Stimulated activated CD8-positive, alpha-beta memory T cell treated with anti-CD3 and anti-CD28 coated beads, Interleukin-7, amount 100 ng/mL, for 48 hours (primary cell): ENCODE measurements around the gene EYA3.

Experiments used
- DNase-seq, 2 donors: peaks; one replicate each; pipeline ENCODE4 v3.0.0-alpha.2; 2020; ENCODE audit warnings: low read depth in 1 of 2; ENCODE audit errors: extremely low read depth in 1 of 2

The EYA3 gene

DNA sequence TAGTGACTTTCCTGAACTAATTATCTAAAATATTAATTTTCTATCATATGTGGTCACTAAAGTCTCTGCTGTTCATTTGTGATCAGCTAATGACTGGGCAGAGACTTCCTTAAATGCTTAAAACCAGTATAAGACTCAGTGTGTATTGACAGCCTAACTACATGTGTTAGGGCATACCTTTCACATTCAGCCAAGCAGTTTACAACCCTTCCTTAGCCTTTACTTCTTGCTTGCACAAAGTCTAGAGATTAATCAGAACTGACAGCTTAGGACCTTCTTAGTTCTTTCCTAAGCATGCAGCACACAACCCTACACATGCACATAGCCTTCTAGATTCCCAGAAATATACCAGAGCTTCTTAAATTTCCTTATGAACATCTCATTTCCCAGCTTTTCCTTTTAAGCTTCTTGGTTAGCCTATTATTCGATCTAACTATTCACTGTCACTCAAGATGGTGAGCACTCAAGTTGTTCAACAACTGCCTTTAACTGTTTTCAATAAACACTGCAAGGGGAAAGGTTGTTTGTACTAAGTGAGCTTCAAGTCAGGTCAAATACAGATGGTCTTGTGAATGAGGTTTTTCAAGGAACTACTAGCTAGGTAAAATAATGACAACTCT, 13.4 kb downstream of the EYA3 start:
- DNase-seq, result no peak

GRCh38 chr1:28073867-28074266, 14.5 kb downstream of the EYA3 start:
- no peak for DNase-seq

DNA sequence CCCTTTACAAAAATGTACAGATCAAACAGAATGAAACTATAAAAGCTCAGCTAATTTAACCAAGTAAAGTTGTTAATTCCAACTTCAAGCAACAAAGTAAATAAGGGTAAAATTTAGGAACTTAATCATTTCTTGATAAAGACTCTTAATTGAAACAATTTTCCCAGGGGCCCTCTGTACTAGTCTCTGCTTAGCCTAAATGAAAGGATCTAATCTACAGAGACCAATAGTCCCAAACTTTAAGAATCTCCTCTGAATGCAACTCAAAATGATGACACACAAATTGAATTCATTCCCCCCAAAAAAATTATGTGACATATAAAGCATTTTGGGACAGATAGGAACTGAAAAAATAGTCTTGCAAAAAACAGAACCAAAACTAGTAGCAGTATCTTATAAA, 16.6 kb downstream of the EYA3 start:
- no peak for DNase-seq

- no peak for DNase-seq
Observed at GRCh38 chr1:28070725-28071593, 17.5 kb downstream of the EYA3 start.

DNA sequence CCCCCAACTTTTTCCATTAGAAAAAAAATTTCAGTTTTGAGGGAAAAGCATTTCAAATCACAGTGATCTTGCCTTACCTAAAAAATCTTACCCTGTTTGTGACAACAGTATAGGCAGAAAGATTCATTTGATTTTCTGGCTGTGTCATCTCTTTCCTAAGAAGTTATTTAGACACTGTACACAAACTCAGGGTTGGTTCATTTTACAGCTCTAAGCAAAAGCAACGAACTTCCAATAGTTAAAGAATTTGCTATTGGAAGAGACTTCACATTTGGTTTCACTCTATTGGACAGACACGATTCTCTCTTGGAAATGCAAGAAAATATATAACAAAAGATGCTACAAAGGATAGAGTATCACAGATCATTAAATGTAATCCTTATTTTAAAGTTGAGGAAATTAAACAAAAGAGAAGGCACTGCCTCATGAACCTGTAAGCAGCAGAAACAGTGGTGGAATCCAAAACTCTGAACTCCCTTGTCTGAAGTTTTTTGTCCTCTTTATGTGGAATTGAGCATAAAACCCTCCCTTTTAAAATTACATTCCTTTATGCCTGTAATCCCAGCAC, 20.8 kb downstream of the EYA3 start:
- no peak for DNase-seq

- no peak for DNase-seq
Observed at GRCh38 chr1:28066393-28067154, 21.8 kb downstream of the EYA3 start.

GRCh38 chr1:28064064-28064463, 24.3 kb downstream of the EYA3 start:
- no peak for DNase-seq

DNA sequence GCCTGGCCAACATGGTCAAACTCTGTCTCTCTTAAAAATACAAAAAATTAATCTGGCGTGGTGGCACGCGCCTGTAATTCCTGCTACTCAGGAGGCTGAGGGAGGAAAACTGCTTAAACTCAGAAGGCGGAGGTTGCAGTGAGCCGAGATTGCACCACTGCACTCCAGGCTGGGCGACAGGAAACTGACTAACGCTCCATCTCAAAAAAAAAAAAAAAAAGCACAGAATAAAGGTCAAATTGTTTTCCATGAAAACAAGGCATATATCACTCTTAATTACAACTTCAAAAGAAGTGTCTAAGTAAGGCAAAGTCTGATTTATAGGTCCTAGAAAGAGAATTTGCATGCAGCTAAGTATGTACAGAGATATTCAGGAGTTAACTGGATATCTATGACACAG, 25.6 kb downstream of the EYA3 start:
- DNase-seq, result no peak

GRCh38 chr1:28058971-28059878, 29.2 kb downstream of the EYA3 start:
- no peak for DNase-seq

DNA sequence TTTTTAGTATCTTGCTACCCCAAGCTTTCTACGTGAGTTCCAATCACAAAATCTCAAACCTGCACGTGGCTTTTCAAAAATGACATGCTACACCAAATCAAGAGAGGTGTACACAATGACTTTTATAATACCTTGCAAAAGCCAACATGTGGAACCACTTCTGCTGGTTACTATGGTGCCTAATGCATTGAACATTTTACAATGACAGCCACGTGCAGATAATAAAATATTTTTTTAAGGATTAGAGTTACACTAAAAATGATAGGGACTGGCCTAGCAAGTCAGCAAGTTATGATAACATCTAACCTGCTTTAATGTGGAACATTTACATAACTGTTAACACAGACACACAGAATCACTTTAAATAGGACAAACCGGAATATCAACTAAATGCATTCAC, 30.2 kb downstream of the EYA3 start:
- DNase-seq, result no peak

DNA sequence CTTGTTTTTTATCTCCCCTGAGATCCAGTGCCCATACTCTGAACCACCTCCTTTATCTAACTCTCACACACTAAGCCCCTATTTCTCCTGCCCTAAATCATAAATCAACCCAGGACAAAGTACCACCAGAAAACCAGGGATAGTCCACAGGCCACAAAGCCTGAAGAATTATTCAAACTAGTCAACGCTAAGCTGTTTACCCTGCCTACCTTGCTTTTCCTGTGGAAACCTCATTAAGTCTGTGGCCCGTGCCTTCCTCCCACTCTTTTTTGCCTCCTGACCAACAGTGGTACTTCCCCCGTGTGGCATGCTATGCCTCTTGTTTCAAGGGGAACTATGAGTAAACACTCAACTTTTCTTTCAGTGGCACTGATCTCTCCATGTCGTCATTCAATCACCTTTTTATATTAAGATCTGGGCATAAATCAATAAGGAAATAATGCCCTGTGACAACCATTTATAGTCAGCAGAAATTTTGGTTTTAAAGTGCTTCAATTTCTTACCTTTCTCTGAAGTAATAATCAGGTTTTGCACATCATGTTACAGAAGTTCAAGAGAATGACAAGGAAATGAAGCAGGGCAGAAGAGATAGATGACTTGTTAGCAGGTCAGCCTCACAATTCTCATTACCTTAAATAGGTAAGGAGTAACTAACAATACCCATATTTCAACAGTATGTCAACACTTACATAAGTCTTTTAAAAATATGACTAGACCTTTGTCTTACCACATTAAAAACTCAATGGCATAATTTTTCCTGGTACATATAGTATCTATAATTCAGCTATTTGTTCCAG, 32.1 kb downstream of the EYA3 start:
- peak; percentile 32 to 68 for DNase-seq

GRCh38 chr1:28050776-28051175, 37.6 kb downstream of the EYA3 start:
- DNase-seq, result no peak

GRCh38 chr1:28046716-28047115, 41.7 kb downstream of the EYA3 start:
- DNase-seq, result no peak

DNA sequence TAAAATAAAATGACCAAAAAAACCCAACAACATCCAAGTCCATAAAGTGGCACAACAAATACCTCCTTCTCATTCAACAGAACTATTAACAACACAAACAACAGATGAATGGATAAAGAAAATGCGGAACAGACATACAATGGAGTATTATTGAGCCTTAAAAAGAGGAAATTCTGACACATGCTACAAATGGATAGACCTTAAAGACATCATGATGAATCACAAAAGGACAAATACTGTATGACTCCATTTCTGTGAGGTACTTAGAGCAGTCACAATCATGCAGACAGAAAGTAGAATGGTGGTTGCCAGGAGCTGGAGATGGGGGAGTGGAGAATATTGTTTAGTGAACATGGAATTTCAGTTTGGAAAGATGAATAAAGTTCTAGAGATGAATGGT, 42.6 kb downstream of the EYA3 start:
- DNase-seq, result no peak

DNA sequence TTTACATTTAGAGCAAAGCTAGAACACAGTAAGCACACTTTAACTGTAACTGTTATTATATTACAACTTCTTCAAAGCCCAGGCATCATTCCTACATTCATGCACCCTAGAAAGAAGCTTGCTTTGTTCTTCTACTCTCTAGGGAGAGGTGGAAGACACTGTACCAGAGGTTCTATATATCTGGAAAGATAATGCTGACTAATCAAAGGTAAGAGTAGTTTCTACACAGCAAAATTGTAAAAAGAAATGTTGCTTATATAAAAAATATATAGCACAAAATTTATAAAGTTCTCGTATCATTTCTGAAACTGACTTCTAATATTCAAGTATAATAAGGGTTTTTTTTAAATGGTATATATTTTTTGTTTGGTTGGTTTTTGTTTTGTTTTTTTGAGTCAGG, 44.0 kb downstream of the EYA3 start:
- DNase-seq, result no peak

DNA sequence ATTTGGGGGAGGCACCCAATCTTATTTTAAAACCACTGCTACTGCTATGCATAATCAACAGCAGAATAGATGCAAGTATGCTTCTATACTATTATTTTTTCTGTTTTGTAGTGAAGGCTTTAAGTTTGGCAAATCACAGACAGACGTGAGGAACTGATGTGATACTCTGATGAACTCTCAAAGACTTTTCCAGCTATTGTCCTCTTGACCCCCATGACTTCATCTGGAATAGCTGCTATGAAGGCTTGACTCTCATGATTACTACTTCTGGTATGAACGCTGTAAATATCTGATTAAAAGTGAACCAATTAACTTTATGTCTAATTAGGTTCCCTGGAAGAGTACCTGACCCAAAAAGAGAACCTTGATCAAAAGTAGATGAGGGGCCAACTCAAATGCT, 49.1 kb downstream of the EYA3 start:
- DNase-seq, result no peak

- no peak for DNase-seq
Observed at GRCh38 chr1:28037946-28038345, 50.5 kb downstream of the EYA3 start.

- DNase-seq, result no peak
Observed at GRCh38 chr1:28037206-28037605, 51.2 kb downstream of the EYA3 start.

DNA sequence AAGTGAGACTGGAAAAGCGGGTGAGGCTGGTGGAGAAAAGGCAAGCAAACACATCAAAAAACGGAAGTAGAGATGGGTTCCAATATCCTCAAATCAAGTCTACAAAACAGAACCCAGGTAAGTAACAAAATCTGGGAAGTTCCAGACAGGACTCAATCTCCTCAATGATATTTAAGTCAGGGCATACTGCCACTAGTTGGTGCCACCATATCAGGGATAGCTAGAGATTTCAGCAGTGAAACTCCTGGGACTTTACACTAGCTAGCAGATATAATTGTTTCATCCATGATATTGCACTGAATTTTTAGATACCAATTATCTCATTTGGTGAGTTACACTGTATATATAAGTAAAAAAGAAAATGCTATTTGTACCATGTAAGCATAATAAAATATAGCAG, 52.0 kb downstream of the EYA3 start:
- no peak for DNase-seq

DNA sequence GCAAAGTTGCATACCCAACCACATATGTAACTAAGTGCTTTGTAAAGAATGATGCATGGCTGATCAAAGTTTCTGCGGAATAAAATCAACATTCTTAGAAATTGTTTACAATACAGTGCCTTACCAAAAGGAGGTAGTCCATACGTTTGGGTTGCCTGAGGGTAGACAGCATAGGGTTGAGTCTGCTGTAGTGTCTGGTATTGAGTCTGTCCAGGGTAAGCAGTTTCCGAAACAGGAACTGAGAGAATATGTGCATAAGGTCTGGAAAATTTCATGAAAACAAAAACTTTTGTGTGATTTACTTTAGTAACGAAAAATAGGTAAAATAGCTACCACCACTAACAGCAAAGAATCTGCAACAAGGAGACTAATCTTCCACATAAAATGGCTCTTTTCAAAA, 53.0 kb downstream of the EYA3 start:
- no peak for DNase-seq
